Activated CD8-positive, alpha-beta memory T cell treated with anti-CD3 and anti-CD28 coated beads, Interleukin-2, amount 50 U/mL, for 24 hours (primary cell): Measurements from ENCODE around the gene ARSK.
"Not testable (repeated sequence)": the region's sequence is repeated elsewhere in the genome, so short reads cannot be mapped to it uniquely, and the experiment has no call there.

Source experiments
- DNase-seq: peaks from one replicate; pipeline ENCODE4 v3.0.0-alpha.2; 2020; ENCODE audit errors: extremely low read depth

The ARSK gene

GRCh38 chr5:95620870-95621838, 66.3 kb downstream of the ARSK start:
- DNase-seq = no peak

- no peak for DNase-seq
Measured at GRCh38 chr5:95621839-95622629, 67.1 kb downstream of the ARSK start.

- no peak for DNase-seq
Measured at GRCh38 chr5:95623706-95624105, 68.8 kb downstream of the ARSK start.

GRCh38 chr5:95624368-95624767, 69.5 kb downstream of the ARSK start:
- no peak for DNase-seq

- no peak for DNase-seq
Measured at GRCh38 chr5:95626701-95627100, 71.8 kb downstream of the ARSK start.

- DNase-seq = no peak
Measured at GRCh38 chr5:95627971-95628810, 73.3 kb downstream of the ARSK start.

GRCh38 chr5:95628933-95629332, 74.0 kb downstream of the ARSK start:
- DNase-seq = no peak

GRCh38 chr5:95630394-95630917, 75.6 kb downstream of the ARSK start:
- no peak for DNase-seq

- DNase-seq = no peak
Measured at GRCh38 chr5:95631255-95631958, 76.5 kb downstream of the ARSK start.

- peak; percentile 51 for DNase-seq
Measured at GRCh38 chr5:95631991-95632675, 77.2 kb downstream of the ARSK start.

GRCh38 chr5:95632942-95633341, 78.0 kb downstream of the ARSK start:
- DNase-seq = not testable (repeated sequence)

- DNase-seq = no peak
Measured at GRCh38 chr5:95633671-95634070, 78.8 kb downstream of the ARSK start.

- no peak for DNase-seq
Measured at GRCh38 chr5:95634081-95634480, 79.2 kb downstream of the ARSK start.

GRCh38 chr5:95638632-95639031, 83.7 kb downstream of the ARSK start:
- no peak for DNase-seq

- DNase-seq = no peak
Measured at GRCh38 chr5:95641741-95642220, 86.9 kb downstream of the ARSK start.

- no peak for DNase-seq
Measured at GRCh38 chr5:95643152-95643551, 88.3 kb downstream of the ARSK start.

- no peak for DNase-seq
Measured at GRCh38 chr5:95644351-95645042, 89.6 kb downstream of the ARSK start.

GRCh38 chr5:95646226-95646568, 91.3 kb downstream of the ARSK start:
- DNase-seq = not testable (repeated sequence)

- peak; percentile 87 for DNase-seq
Measured at GRCh38 chr5:95646569-95647431, 91.9 kb downstream of the ARSK start, which contains the start of gene RFESD. Gene RFESD, plus strand, starts transcription at chr5:95646777. Its CDS starts 5,495 bp downstream, at chr5:95652272.
